Fibroblast of lung (primary cell): ENCODE data around the gene SPAAR. TPM values are rescaled to one million over a fixed set of nuclear protein-coding genes. Genes with fewer than 3 reads are reported as not detected.

ENCODE experiments used
- DNase-seq, 2 donors: peaks; one replicate each; pipeline versions ENCODE4 v3.0.0 to v3.0.0-alpha.2; 2010; ENCODE audit warnings: low read depth in 2 of 2
- H2AFZ ChIP-seq: 2 replicates; pipeline ENCODE4 v1.5.1; 2012; ENCODE audit warnings: low read length, control low read depth, inconsistent platforms
- H3K27ac ChIP-seq: 2 replicates; pipeline ENCODE4 v1.5.1; 2011; ENCODE audit warnings: low read length, control low read depth; ENCODE audit not compliant: insufficient read depth
- H3K27me3 ChIP-seq: 2 replicates; pipeline ENCODE4 v1.5.1; 2011; ENCODE audit warnings: mild to moderate bottlenecking, low read length; ENCODE audit not compliant: control insufficient read depth, insufficient read depth
- H3K36me3 ChIP-seq: 2 replicates; pipeline ENCODE4 v1.5.1; 2011; ENCODE audit warnings: low read length; ENCODE audit not compliant: control insufficient read depth, insufficient read depth
- H3K4me1 ChIP-seq: 2 replicates; pipeline ENCODE4 v1.5.1; 2011; ENCODE audit warnings: low read length; ENCODE audit not compliant: control insufficient read depth, insufficient read depth; ENCODE audit errors: extremely low read depth
- H3K4me2 ChIP-seq: 2 replicates; pipeline ENCODE4 v1.5.1; 2011; ENCODE audit warnings: low read length, control low read depth; ENCODE audit not compliant: insufficient read depth; ENCODE audit errors: extremely low read depth
- H3K4me3 ChIP-seq, 4 experiments: fragments of 200-600 bp in 1 of 4; sonication (generic) in 1 of 4; replicated peaks in 1 of 4; 2 replicates each; pipeline ENCODE4 v1.5.1; 2011 to 2016; ENCODE audit warnings: low read length in 4 of 4, low read depth in 3 of 4, mild to moderate bottlenecking in 3 of 4, control low read depth in 2 of 4, inconsistent platforms in 1 of 4, mixed read lengths in 1 of 4; ENCODE audit not compliant: insufficient read depth in 1 of 4; ENCODE audit errors: control extremely low read depth in 1 of 4
- H3K79me2 ChIP-seq: 2 replicates; pipeline ENCODE4 v1.5.1; 2012; ENCODE audit warnings: mild to moderate bottlenecking, low read length, inconsistent platforms; ENCODE audit not compliant: control insufficient read depth, insufficient read depth
- H3K9ac ChIP-seq: 2 replicates; pipeline ENCODE4 v1.5.1; 2011; ENCODE audit warnings: mild to moderate bottlenecking, low read length, control low read depth; ENCODE audit not compliant: insufficient read depth
- H3K9me3 ChIP-seq: 2 replicates; pipeline ENCODE4 v1.5.1; 2012; ENCODE audit warnings: low read depth, low read length; ENCODE audit not compliant: control insufficient read depth, insufficient read depth
- H4K20me1 ChIP-seq: 2 replicates; pipeline ENCODE4 v1.5.1; 2011; ENCODE audit warnings: low read length; ENCODE audit not compliant: control insufficient read depth, insufficient read depth; ENCODE audit errors: extremely low read depth
- CTCF ChIP-seq, 2 donors: IDR thresholded peaks in 1 of 2; conservative IDR thresholded peaks in 1 of 2; 1 replicate in 1 of 2; 2 replicates in 1 of 2; pipeline ENCODE4 v1.5.1; 2011 to 2012; ENCODE audit warnings: low read length in 2 of 2, control low read depth in 1 of 2, inconsistent platforms in 1 of 2, low read depth in 1 of 2, mild to moderate bottlenecking in 1 of 2
- EZH2 ChIP-seq: IDR thresholded peaks from 2 replicates; pipeline ENCODE4 v1.5.1; 2012; ENCODE audit warnings: low read length, control low read depth, mild to moderate bottlenecking; ENCODE audit errors: missing control alignments
- polyA plus RNA-seq, 2 donors: library from polyadenylated mRNA; depleted of rRNA in 1 of 2; stranded (reverse) in 1 of 2; unstranded in 1 of 2; fragments of >200 nt; gene quantifications; 2 replicates each; pipeline ENCODE4 v1.2.1, GENCODE V29; 2011 to 2012; ENCODE audit warnings: missing spikeins in 1 of 2
- total RNA-seq: library from RNA; depleted of rRNA; stranded (reverse); fragments of >200 nt; gene quantifications from 2 replicates; pipeline ENCODE4 v1.2.1, GENCODE V29; 2014

SPAAR gene
- total and polyA plus RNA-seq, 2 donors (not counting 1 experiment from before 2014, with no cell fraction given), result 0.17 to 0.41 TPM

DNA sequence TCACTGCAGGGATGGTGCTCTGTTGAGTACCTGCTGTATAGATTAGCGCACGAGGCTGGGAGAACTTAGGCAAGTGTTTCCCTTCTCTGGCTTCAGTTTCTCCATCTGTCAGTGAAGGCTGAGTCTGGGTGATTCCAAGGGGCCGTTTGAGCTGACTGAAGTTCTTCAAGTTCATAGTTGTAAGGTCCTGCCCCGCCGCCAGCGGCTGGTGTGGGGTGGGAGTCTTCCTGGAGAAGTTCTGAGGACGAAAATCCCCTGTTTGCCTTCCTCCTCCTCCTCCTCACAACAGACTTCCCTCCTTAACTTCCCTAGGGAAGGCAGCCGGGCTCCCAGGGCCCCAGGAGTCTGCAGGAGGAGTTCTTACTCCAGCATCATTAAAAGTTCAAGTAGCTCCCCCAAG is 5.0 kb upstream of the SPAAR start:
- no peaks in the 10 kb centered on the region for H3K27me3 ChIP-seq
- no peak for TF ChIP-seq EZH2
- TF ChIP-seq CTCF (conservative IDR thresholded peaks at IDR 0.05 in 1 of 2, IDR thresholded peaks at IDR 0.05 in 1 of 2; ENCODE audit: low read depth in 1 of 2, low read length in 2 of 2), result no peak
- H3K27ac ChIP-seq, result no peak overlapping the region
- H2AFZ ChIP-seq, result no peak overlapping the region
- no peak overlapping the region for H3K4me3 ChIP-seq
- no peak overlapping the region for H3K9ac ChIP-seq
- no peak for DNase-seq
- H3K9me3 ChIP-seq, result no peaks in the 10 kb centered on the region
- no peaks in the 10 kb centered on the region for H3K79me2 ChIP-seq
- H3K4me2 ChIP-seq, result no peak overlapping the region
- H3K36me3 ChIP-seq, result no peaks in the 10 kb centered on the region
- peaks cover 41% of the 10 kb centered on the region for H3K4me1 ChIP-seq
- H4K20me1 ChIP-seq, result no peaks in the 10 kb centered on the region

- Histone ChIP-seq H3K4me3 (no peak overlapping the region), H3K27me3 (no peaks in the 10 kb centered on the region), H3K36me3 (no peaks in the 10 kb centered on the region), H3K9ac (no peak overlapping the region), H3K4me1 (peaks cover 45% of the 10 kb centered on the region), H3K4me2 (peak overlapping the region; percentile 80), H3K27ac (peak overlapping the region; percentile 95), H2AFZ (peak overlapping the region; percentile 43), H4K20me1 (no peaks in the 10 kb centered on the region), H3K79me2 (no peaks in the 10 kb centered on the region), H3K9me3 (no peaks in the 10 kb centered on the region)
- DNase-seq, result peak in 1 of 2 donors; percentile 65
- no peak for TF ChIP-seq CTCF (conservative IDR thresholded peaks at IDR 0.05 in 1 of 2, IDR thresholded peaks at IDR 0.05 in 1 of 2; ENCODE audit: low read depth in 1 of 2, low read length in 2 of 2)
- no peak for TF ChIP-seq EZH2
These were observed 4.1 kb upstream of the SPAAR start for GRCh38 chr9:35905051-35905781.

GRCh38 chr9:35905912-35906679 is 3.2 kb upstream of the SPAAR start, which contains the start of gene HRCT1:
HRCT1 (plus strand) TSS chr9:35906202; CDS start chr9:35906288, 86 bp downstream.
- peak within 1 kb of the TSS; percentile 34 for H3K9ac ChIP-seq
- H3K4me2 ChIP-seq, result peak within 1 kb of the TSS; percentile 90
- H3K4me1 ChIP-seq, result peaks cover 45% of the 10 kb centered on the region
- H3K79me2 ChIP-seq, result no peaks in the 10 kb centered on the region
- peak within 1 kb of the TSS; percentile 43 for H2AFZ ChIP-seq
- no peaks in the 10 kb centered on the region for H3K27me3 ChIP-seq
- H3K36me3 ChIP-seq, result no peaks in the 10 kb centered on the region
- TF ChIP-seq EZH2, result no peak
- TF ChIP-seq CTCF (conservative IDR thresholded peaks at IDR 0.05 in 1 of 2, IDR thresholded peaks at IDR 0.05 in 1 of 2; ENCODE audit: low read depth in 1 of 2, low read length in 2 of 2), result no peak
- H3K9me3 ChIP-seq, result no peaks in the 10 kb centered on the region
- no peaks in the 10 kb centered on the region for H4K20me1 ChIP-seq
- DNase-seq, result peak; percentile 97 to 98
- peak within 1 kb of the TSS in 2 of 4 experiments; percentile 21 to 32 for H3K4me3 ChIP-seq
- H3K27ac ChIP-seq, result peak within 1 kb of the TSS; percentile 95
